ENCODE results near the gene RFFL. TPM values are rescaled to one million over a fixed set of nuclear protein-coding genes. Genes with fewer than 3 reads are reported as not detected.

Gene RFFL
- total and polyA plus RNA-seq, 2 of the 4 experiments (the other 2 are of a cell fraction): 11.6 to 19.2 TPM

GRCh38 chr17:34961093-34961911, 102.2 kb downstream of the RFFL start, which contains the start of the genes CCT6B and ZNF830:
Gene CCT6B (minus strand): TSS chr17:34961460. CDS start chr17:34961393, 67 bp downstream.
Gene ZNF830 (plus strand): TSS chr17:34961540. CDS start chr17:34961567, 27 bp downstream.
- Histone ChIP-seq H2BK15ac (ENCODE audit: low read depth, low read length) (peak within 1 kb of the TSS; percentile 8; the same call in 1 of the 3 replicates), H3K4me1 (ENCODE audit: control insufficient read depth, insufficient read depth, low read length) (peaks cover 2% of the 10 kb centered on the region; the same call in 1 of the 2 replicates), H2AFZ (replicated peaks; ENCODE audit: low read length, poor library complexity) (peak within 1 kb of the TSS; percentile 99), H4K5ac (ENCODE audit: low read depth, low read length) (peak within 1 kb of the TSS; percentile 94), H2AK5ac (ENCODE audit: low read depth, low read length) (peak within 1 kb of the TSS; percentile 51), H3K9ac (ENCODE audit: low read depth, low read length) (peak within 1 kb of the TSS; percentile 93), H4K91ac (ENCODE audit: insufficient read depth, low read depth, low read length) (peak within 1 kb of the TSS; percentile 88), H3K36me3 (ENCODE audit: control insufficient read depth, insufficient read depth, low read length) (peaks cover 2% of the 10 kb centered on the region; the same call in 1 of the 2 replicates), H3K9me1 (ENCODE audit: insufficient read depth, low read length) (no peaks in the 10 kb centered on the region), H3K4me3 (ENCODE audit: insufficient read depth, low read depth, low read length) (peak within 1 kb of the TSS; percentile 72), H2BK120ac (ENCODE audit: low read depth, low read length) (peak within 1 kb of the TSS; percentile 53), H2BK20ac (ENCODE audit: low read depth, low read length) (no peak within 1 kb of the TSS), H4K8ac (ENCODE audit: low read depth in 2 of 2, low read length in 2 of 2) (peak within 1 kb of the TSS; percentile 77 to 99), H3K27me3 (ENCODE audit: control insufficient read depth, insufficient read depth, low read length) (no peaks in the 10 kb centered on the region), H3K4me2 (ENCODE audit: low read depth, low read length) (peak within 1 kb of the TSS; percentile 100), H3K56ac (ENCODE audit: extremely low read depth, insufficient read depth, low read length) (peak within 1 kb of the TSS; percentile 88), H4K20me1 (ENCODE audit: insufficient read depth, low read length) (no peaks in the 10 kb centered on the region), H3K9me3 (ENCODE audit: control insufficient read depth, insufficient read depth, low read length) (no peaks in the 10 kb centered on the region), H3K18ac (ENCODE audit: low read depth, low read length) (peak within 1 kb of the TSS; percentile 71; the same call in 1 of the 2 replicates), H3K27ac (ENCODE audit: insufficient read depth, low read length) (peak within 1 kb of the TSS; percentile 93), H3K4ac (ENCODE audit: low read depth, low read length) (peak within 1 kb of the TSS; percentile 97), H3K14ac (replicated peaks; ENCODE audit: low read depth, low read length) (peak within 1 kb of the TSS; percentile 98), H3K79me1 (ENCODE audit: low read depth in 1 of 2, low read length in 2 of 2) (peaks cover 7 to 19% of the 10 kb centered on the region in 2 experiments), H2BK5ac (ENCODE audit: low read depth, low read length, poor library complexity, severe bottlenecking) (peak within 1 kb of the TSS; percentile 93), H2AK9ac (replicated peaks; ENCODE audit: low read depth, low read length, poor library complexity) (peak within 1 kb of the TSS; percentile 97), H3K23ac (ENCODE audit: low read depth, low read length) (peak within 1 kb of the TSS; percentile 98)
- ChIA-PET POLR2A (ENCODE audit: unreplicated experiment) (interaction anchor here (0.6 kb wide), 1 partner anchor 51 kb away, joined by 3 read pairs; no protein-coding TSS in a partner anchor), CTCF (interaction anchor here (1.0 kb wide), 1 partner anchor 23 kb away, joined by 3 read pairs; no protein-coding TSS in a partner anchor)
- intact Hi-C loops (cut with micrococcal nuclease): loop anchor here (1.0 kb wide), 1 partner anchor 19 kb away; the partner anchor contains the start of gene LIG3
- in situ Hi-C loops (cut with MboI; ENCODE audit: low sequenced_read_pairs): no loop called here
- no TSS peak for BruUV-seq (replicated peaks)
- dilution Hi-C loops (cut with HindIII; ENCODE audit: low sequenced_read_pairs, unreplicated experiment): no loop called here
- peak; percentile 93 for ATAC-seq (ENCODE audit: low read depth)
- no peak for TF ChIP-seq MXI1 (IDR thresholded peaks at IDR 0.05; ENCODE audit: borderline replicate concordance, low read depth, low read length)
- peak; percentile 91 for TF ChIP-seq POLR2A (IDR thresholded peaks at IDR 0.05; ENCODE audit: low read depth, low read length)
- no peak for TF ChIP-seq BHLHE40 (IDR thresholded peaks at IDR 0.05; ENCODE audit: low read depth, low read length)
- WGBS, 2 experiments (ENCODE audit: extremely low coverage in 2 of 2, insufficient read length in 1 of 2): 0% methylated on average over 36 of the region's 65 CpGs; no CpG with 5 or more reads in 1 of the 2 experiments
- peak; percentile 95 for DNase-seq
